HepG2 (cell line): ENCODE measurements around the gene PTH2. TPM values are rescaled to one million over a fixed set of nuclear protein-coding genes. Genes with fewer than 3 reads are reported as not detected.

ENCODE experiments used
- ATAC-seq: fragments of 200-7000 bp; cut with Tn5 transposase; 3 replicates; pipeline ENCODE4 v1.9.1; 2020; ENCODE audit warnings: mild to moderate bottlenecking, moderate library complexity
- BruUV-seq: library from RNA; stranded (reverse); fragments of 400-500 nt; replicated peaks from 2 replicates; lab custom pipeline; 2021; lab: Mats Ljungman, UMichigan
- CTCF ChIA-PET: fragments of 300-600 bp; formaldehyde crosslinking; extraction: SDS; loops from one replicate; lab custom pipeline; 2021; ENCODE audit warnings: low total read pairs, inconsistent platforms, low intra/inter-chr PET ratio; lab: Yijun Ruan, JAX
- POLR2A ChIA-PET: fragments of 350-600 bp; sonication (Branson Sonifier 250); formaldehyde crosslinking; loops from one replicate; lab custom pipeline; 2020; ENCODE audit warnings: antibody characterized with exemption, inconsistent platforms; lab: Yijun Ruan, JAX
- DNase-seq: peaks from one replicate; pipeline ENCODE4 v3.0.0-alpha.2; 2015; ENCODE audit warnings: low spot score
- FAIRE-seq: peaks from 3 replicates; lab custom pipeline; 2011; peaks lifted over from hg19 to GRCh38; lab: Jason Lieb, UNC
- H2AFZ ChIP-seq: one replicate; pipeline ENCODE4 v1.6.1; 2011; ENCODE audit warnings: low read length, inconsistent platforms
- H3K27ac ChIP-seq: fragments of 300-600 bp; 3 replicates; pipeline ENCODE4 v1.8.0; 2011; ENCODE audit warnings: mixed run types, mild to moderate bottlenecking, mixed read lengths, low read length, inconsistent platforms; ENCODE audit not compliant: insufficient read depth; ENCODE audit errors: extremely low read length
- H3K27me3 ChIP-seq, 2 experiments: fragments of 200-600 bp in 1 of 2; 2 replicates in 1 of 2; 3 replicates in 1 of 2; pipeline versions ENCODE4 v1.6.0 to v1.8.0; 2011; ENCODE audit warnings: low read length in 2 of 2, mild to moderate bottlenecking in 2 of 2, moderate library complexity in 2 of 2, inconsistent platforms in 1 of 2; ENCODE audit not compliant: insufficient read depth in 2 of 2, control insufficient read depth in 1 of 2
- H3K36me3 ChIP-seq, 2 experiments: fragments of 200-600 bp in 1 of 2; replicated peaks in 1 of 2; 2 replicates in 1 of 2; 3 replicates in 1 of 2; pipeline versions ENCODE4 v1.5.1 to v1.8.0; 2011; ENCODE audit warnings: low read length in 2 of 2, inconsistent platforms in 1 of 2; ENCODE audit not compliant: insufficient read depth in 2 of 2, control insufficient read depth in 1 of 2
- H3K4me1 ChIP-seq: 2 replicates; pipeline ENCODE4 v1.5.1; 2012; ENCODE audit warnings: low read length, inconsistent platforms; ENCODE audit not compliant: insufficient read depth
- H3K4me2 ChIP-seq: 2 replicates; pipeline ENCODE4 v1.6.0; 2011; ENCODE audit warnings: low read depth, low read length, inconsistent platforms
- H3K4me3 ChIP-seq, 3 experiments: fragments of 200-600 bp in 1 of 3; sonication (generic), shearing (Covaris generic) in 1 of 3; replicated peaks in 1 of 3; 2 replicates each; pipeline ENCODE4 v1.5.1; 2011 to 2016; ENCODE audit warnings: low read length in 3 of 3, inconsistent platforms in 2 of 3, low read depth in 2 of 3, mild to moderate bottlenecking in 2 of 3, control low read depth in 1 of 3, mixed read lengths in 1 of 3; ENCODE audit not compliant: insufficient read depth in 1 of 3
- H3K79me2 ChIP-seq: one replicate; pipeline ENCODE4 v1.6.1; 2011; ENCODE audit warnings: low read length, inconsistent platforms; ENCODE audit not compliant: insufficient read depth
- H3K9ac ChIP-seq: 2 replicates; pipeline ENCODE4 v1.6.0; 2011; ENCODE audit warnings: mild to moderate bottlenecking, low read depth, low read length, inconsistent platforms; ENCODE audit not compliant: insufficient read depth
- H3K9me3 ChIP-seq: 2 replicates; pipeline ENCODE4 v1.5.1; 2012; ENCODE audit warnings: mild to moderate bottlenecking, low read length
- H4K20me1 ChIP-seq: 2 replicates; pipeline ENCODE4 v1.6.0; 2011; ENCODE audit warnings: inconsistent platforms, mild to moderate bottlenecking, low read length, moderate library complexity; ENCODE audit not compliant: insufficient read depth
- RFXANK ChIP-seq: IDR thresholded peaks from 2 replicates; pipeline ENCODE4 v1.6.1; 2016
- YEATS4 ChIP-seq: sonication (generic); formaldehyde crosslinking; IDR thresholded peaks from 2 replicates; pipeline ENCODE4 v1.4.0; 2020; ENCODE audit warnings: missing genetic modification reagents, borderline replicate concordance
- WGBS: methylation state at CpG from one replicate; pipeline ENCODE4 v1.1.6; 2017; ENCODE audit warnings: low lambda C conversion rate; 5-methylcytosine and 5-hydroxymethylcytosine counted together
- in situ Hi-C: cut with HindIII; loops from 2 replicates; pipeline ENCODE4 v1.10.0; 2017; ENCODE audit warnings: low pct_unique_long_range_greater_than_20kb; ENCODE audit not compliant: extremely low pct_ligation_motif_present
- intact Hi-C: fragments of 100-400 bp; cut with micrococcal nuclease; formaldehyde crosslinking; loops from one replicate; pipeline ENCODE4 v1.10.0; 2022; ENCODE audit not compliant: unreplicated experiment
- polyA plus RNA-seq, 8 experiments: library from polyadenylated mRNA; depleted of rRNA in 3 of 8; stranded (reverse) in 7 of 8; unstranded in 1 of 8; fragments of >200 nt; fragmentation: Illumina TruSeq in 4 of 8; extraction: Trizol in 4 of 8; gene quantifications; 2 replicates each; pipeline versions ENCODE4 v1.2.1 to v1.2.3, GENCODE V29; 2011 to 2016; ENCODE audit warnings: low read depth in 4 of 8, missing spikeins in 1 of 8, mixed read lengths in 1 of 8; ENCODE audit not compliant: insufficient read depth in 1 of 8
- total RNA-seq, 5 experiments: library from RNA; depleted of rRNA; stranded (reverse); fragments of >200 nt; fragmentation: Illumina TruSeq; extraction: Trizol; gene quantifications; 2 replicates each; pipeline ENCODE4 v1.2.3, GENCODE V29; 2016; ENCODE audit warnings: low read depth in 1 of 5
- TF ChIP-seq, protein P1 (sequence below): sonication (generic); formaldehyde crosslinking; IDR thresholded peaks from 2 replicates; pipeline ENCODE4 v1.9.0; 2021; ENCODE audit warnings: mild to moderate bottlenecking, missing genetic modification reagents
- TF ChIP-seq, protein P2 (sequence below): sonication (generic); formaldehyde crosslinking; IDR thresholded peaks from 2 replicates; pipeline ENCODE4 v1.4.0; 2020; ENCODE audit warnings: missing genetic modification reagents

Gene PTH2
- total and polyA plus RNA-seq, 2 of the 13 experiments (the other 11 are each of a cell fraction or from before 2014, with no cell fraction given) = not detected

DNA sequence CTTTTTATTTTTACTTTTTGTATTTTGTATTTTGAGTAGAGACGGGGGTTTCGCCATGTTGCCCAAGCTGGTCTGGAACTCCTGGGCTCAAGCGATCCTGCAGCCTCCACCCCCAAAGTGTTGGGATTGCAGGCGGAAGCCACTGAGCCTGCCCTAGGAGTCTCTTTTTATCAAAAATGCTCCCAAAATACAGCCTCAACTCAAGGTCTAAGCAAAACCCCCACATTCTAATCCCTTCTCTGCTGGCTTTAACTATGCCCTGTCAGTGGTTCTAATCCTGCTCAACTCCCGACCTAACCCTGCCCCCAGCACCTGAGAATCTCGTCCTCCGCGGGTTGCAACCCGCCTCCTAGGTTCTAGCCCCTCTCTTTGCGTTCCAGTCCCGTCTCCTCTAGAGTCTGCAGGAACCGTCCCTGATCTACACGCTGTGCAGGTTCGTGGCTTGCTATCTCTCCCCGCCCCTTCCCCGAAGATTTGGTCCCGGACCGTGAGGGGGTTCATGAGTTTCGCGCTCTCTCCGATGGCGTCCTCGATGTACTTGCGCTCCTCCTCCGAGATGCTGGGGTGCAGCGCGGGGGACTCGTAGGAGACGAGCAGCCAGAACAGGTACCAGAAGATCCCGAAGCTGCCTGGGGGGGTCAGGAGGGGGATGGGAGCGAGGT is 10.1 kb upstream of the PTH2 start:
- ChIA-PET POLR2A (no interaction called here), CTCF (no interaction called here)
- Histone ChIP-seq H3K4me2 (no peak overlapping the region), H4K20me1 (no peaks in the 10 kb centered on the region), H3K27me3 (peaks cover 7 to 86% of the 10 kb centered on the region in 2 experiments; a peak in 4 of 5 replicates), H3K4me3 (no peak overlapping the region), H3K79me2 (no peaks in the 10 kb centered on the region), H3K9ac (no peak overlapping the region), H3K36me3 (no peaks in the 10 kb centered on the region), H3K4me1 (peaks cover 3% of the 10 kb centered on the region), H3K27ac (no peak overlapping the region), H2AFZ (no peak overlapping the region), H3K9me3 (no peaks in the 10 kb centered on the region)
- 41% methylated on average over 31 of the region's 31 CpGs for WGBS
- in situ Hi-C loops (no loop called here), intact Hi-C loops (no loop called here)
- no peak for FAIRE-seq
- no peak for DNase-seq
- no peak for TF ChIP-seq RFXANK (CRISPR knock-in tag)
- TF ChIP-seq, protein P1, sequence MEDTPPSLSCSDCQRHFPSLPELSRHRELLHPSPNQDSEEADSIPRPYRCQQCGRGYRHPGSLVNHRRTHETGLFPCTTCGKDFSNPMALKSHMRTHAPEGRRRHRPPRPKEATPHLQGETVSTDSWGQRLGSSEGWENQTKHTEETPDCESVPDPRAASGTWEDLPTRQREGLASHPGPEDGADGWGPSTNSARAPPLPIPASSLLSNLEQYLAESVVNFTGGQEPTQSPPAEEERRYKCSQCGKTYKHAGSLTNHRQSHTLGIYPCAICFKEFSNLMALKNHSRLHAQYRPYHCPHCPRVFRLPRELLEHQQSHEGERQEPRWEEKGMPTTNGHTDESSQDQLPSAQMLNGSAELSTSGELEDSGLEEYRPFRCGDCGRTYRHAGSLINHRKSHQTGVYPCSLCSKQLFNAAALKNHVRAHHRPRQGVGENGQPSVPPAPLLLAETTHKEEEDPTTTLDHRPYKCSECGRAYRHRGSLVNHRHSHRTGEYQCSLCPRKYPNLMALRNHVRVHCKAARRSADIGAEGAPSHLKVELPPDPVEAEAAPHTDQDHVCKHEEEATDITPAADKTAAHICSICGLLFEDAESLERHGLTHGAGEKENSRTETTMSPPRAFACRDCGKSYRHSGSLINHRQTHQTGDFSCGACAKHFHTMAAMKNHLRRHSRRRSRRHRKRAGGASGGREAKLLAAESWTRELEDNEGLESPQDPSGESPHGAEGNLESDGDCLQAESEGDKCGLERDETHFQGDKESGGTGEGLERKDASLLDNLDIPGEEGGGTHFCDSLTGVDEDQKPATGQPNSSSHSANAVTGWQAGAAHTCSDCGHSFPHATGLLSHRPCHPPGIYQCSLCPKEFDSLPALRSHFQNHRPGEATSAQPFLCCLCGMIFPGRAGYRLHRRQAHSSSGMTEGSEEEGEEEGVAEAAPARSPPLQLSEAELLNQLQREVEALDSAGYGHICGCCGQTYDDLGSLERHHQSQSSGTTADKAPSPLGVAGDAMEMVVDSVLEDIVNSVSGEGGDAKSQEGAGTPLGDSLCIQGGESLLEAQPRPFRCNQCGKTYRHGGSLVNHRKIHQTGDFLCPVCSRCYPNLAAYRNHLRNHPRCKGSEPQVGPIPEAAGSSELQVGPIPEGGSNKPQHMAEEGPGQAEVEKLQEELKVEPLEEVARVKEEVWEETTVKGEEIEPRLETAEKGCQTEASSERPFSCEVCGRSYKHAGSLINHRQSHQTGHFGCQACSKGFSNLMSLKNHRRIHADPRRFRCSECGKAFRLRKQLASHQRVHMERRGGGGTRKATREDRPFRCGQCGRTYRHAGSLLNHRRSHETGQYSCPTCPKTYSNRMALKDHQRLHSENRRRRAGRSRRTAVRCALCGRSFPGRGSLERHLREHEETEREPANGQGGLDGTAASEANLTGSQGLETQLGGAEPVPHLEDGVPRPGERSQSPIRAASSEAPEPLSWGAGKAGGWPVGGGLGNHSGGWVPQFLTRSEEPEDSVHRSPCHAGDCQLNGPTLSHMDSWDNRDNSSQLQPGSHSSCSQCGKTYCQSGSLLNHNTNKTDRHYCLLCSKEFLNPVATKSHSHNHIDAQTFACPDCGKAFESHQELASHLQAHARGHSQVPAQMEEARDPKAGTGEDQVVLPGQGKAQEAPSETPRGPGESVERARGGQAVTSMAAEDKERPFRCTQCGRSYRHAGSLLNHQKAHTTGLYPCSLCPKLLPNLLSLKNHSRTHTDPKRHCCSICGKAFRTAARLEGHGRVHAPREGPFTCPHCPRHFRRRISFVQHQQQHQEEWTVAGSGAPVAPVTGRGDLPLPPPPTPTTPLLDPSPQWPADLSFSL (CRISPR knock-in tag) = no peak
- TF ChIP-seq, protein P2, sequence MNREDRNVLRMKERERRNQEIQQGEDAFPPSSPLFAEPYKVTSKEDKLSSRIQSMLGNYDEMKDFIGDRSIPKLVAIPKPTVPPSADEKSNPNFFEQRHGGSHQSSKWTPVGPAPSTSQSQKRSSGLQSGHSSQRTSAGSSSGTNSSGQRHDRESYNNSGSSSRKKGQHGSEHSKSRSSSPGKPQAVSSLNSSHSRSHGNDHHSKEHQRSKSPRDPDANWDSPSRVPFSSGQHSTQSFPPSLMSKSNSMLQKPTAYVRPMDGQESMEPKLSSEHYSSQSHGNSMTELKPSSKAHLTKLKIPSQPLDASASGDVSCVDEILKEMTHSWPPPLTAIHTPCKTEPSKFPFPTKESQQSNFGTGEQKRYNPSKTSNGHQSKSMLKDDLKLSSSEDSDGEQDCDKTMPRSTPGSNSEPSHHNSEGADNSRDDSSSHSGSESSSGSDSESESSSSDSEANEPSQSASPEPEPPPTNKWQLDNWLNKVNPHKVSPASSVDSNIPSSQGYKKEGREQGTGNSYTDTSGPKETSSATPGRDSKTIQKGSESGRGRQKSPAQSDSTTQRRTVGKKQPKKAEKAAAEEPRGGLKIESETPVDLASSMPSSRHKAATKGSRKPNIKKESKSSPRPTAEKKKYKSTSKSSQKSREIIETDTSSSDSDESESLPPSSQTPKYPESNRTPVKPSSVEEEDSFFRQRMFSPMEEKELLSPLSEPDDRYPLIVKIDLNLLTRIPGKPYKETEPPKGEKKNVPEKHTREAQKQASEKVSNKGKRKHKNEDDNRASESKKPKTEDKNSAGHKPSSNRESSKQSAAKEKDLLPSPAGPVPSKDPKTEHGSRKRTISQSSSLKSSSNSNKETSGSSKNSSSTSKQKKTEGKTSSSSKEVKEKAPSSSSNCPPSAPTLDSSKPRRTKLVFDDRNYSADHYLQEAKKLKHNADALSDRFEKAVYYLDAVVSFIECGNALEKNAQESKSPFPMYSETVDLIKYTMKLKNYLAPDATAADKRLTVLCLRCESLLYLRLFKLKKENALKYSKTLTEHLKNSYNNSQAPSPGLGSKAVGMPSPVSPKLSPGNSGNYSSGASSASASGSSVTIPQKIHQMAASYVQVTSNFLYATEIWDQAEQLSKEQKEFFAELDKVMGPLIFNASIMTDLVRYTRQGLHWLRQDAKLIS (CRISPR knock-in tag) = no peak
- TF ChIP-seq YEATS4 (CRISPR knock-in tag) = no peak
- ATAC-seq = no peak
- no TSS peak for BruUV-seq
